GM12878 (cell line): ENCODE results near the gene ZBTB9. TPM values are rescaled to one million over a fixed set of nuclear protein-coding genes. Genes with fewer than 3 reads are reported as not detected.

Experiments
- ATAC-seq: fragments of 200-7000 bp; cut with Tn5 transposase; 3 replicates; pipeline ENCODE4 v1.9.1; 2020; ENCODE audit warnings: mild to moderate bottlenecking, moderate library complexity
- BruUV-seq: library from RNA; stranded (reverse); fragments of 400-500 nt; replicated peaks from 2 replicates; lab custom pipeline; 2021; lab: Mats Ljungman, UMichigan
- CTCF ChIA-PET: fragments of 300-600 bp; sonication (Branson Sonifier 250); formaldehyde crosslinking; extraction: SDS; loops from one replicate; lab custom pipeline; 2021; ENCODE audit warnings: inconsistent platforms; lab: Yijun Ruan, JAX
- POLR2A ChIA-PET: fragments of 350-600 bp; formaldehyde crosslinking; extraction: SDS; loops from one replicate; lab custom pipeline; 2021; ENCODE audit warnings: inconsistent platforms; lab: Charles Lee
- RAD21 ChIA-PET: fragments of 300-600 bp; sonication (Branson Sonifier 250); formaldehyde crosslinking; loops from one replicate; lab custom pipeline; 2023; ENCODE audit warnings: antibody characterized with exemption; ENCODE audit not compliant: unreplicated experiment; lab: Charles Lee
- SMC1A ChIA-PET: fragments of 300-600 bp; sonication (Branson Sonifier 250); formaldehyde crosslinking; loops from one replicate; lab custom pipeline; 2023; ENCODE audit not compliant: unreplicated experiment, uncharacterized antibody; lab: Charles Lee
- DNase-seq: peaks from one replicate; pipeline ENCODE4 v3.0.0-alpha.2; 2011; ENCODE audit warnings: low read depth, low spot score
- FAIRE-seq: peaks from 3 replicates; lab custom pipeline; 2011; peaks lifted over from hg19 to GRCh38; lab: Jason Lieb, UNC
- H2AFZ ChIP-seq: 2 replicates; pipeline ENCODE4 v1.6.0; 2011; ENCODE audit warnings: low read depth, low read length, control low read depth; ENCODE audit not compliant: control insufficient read depth
- H3K27ac ChIP-seq: 2 replicates; pipeline ENCODE4 v1.5.1; 2011; ENCODE audit warnings: control low read depth; ENCODE audit not compliant: control insufficient read depth, insufficient read depth
- H3K27me3 ChIP-seq, 2 experiments: replicated peaks in 1 of 2; 2 replicates each; pipeline versions ENCODE4 v1.6.0 to v1.6.1; 2011; ENCODE audit warnings: low read length in 1 of 2; ENCODE audit not compliant: control insufficient read depth in 2 of 2, insufficient read depth in 2 of 2
- H3K36me3 ChIP-seq, 2 experiments: 2 replicates each; pipeline ENCODE4 v1.5.1; 2011; ENCODE audit warnings: low read length in 1 of 2; ENCODE audit not compliant: control insufficient read depth in 2 of 2, insufficient read depth in 2 of 2
- H3K4me1 ChIP-seq: 2 replicates; pipeline ENCODE4 v1.6.1; 2011; ENCODE audit warnings: mild to moderate bottlenecking, low read length, moderate library complexity, mixed read lengths; ENCODE audit not compliant: control insufficient read depth, insufficient read depth
- H3K4me2 ChIP-seq: 2 replicates; pipeline ENCODE4 v1.6.0; 2011; ENCODE audit warnings: control low read depth; ENCODE audit not compliant: control insufficient read depth, insufficient read depth
- H3K4me3 ChIP-seq: fragments of 200-600 bp; sonication (generic); 2 replicates; pipeline ENCODE4 v1.5.1; 2016
- H3K79me2 ChIP-seq: 2 replicates; pipeline ENCODE4 v1.6.0; 2011; ENCODE audit warnings: low read length; ENCODE audit not compliant: control insufficient read depth, insufficient read depth
- H3K9ac ChIP-seq: 2 replicates; pipeline ENCODE4 v1.8.0; 2011; ENCODE audit warnings: low read length, control low read depth, mixed read lengths; ENCODE audit not compliant: control insufficient read depth, insufficient read depth
- H3K9me3 ChIP-seq: replicated peaks from 3 replicates; pipeline ENCODE4 v1.5.1; 2011; ENCODE audit warnings: mild to moderate bottlenecking, low read length; ENCODE audit not compliant: control insufficient read depth, insufficient read depth
- H4K20me1 ChIP-seq: 2 replicates; pipeline ENCODE4 v1.6.0; 2011; ENCODE audit not compliant: control insufficient read depth, insufficient read depth
- CHD1 ChIP-seq: IDR thresholded peaks from 2 replicates; pipeline ENCODE4 v1.6.1; 2012; ENCODE audit warnings: low read depth, low read length, improper control_type of control experiment
- FOS ChIP-seq: IDR thresholded peaks from 3 replicates; pipeline ENCODE4 v1.6.1; 2011; ENCODE audit warnings: borderline replicate concordance; ENCODE audit not compliant: insufficient read length; ENCODE audit errors: extremely low read depth
- YY1 ChIP-seq: IDR thresholded peaks from 2 replicates; pipeline ENCODE4 v1.6.1; 2011; ENCODE audit warnings: low read depth, mild to moderate bottlenecking, low read length
- WGBS: methylation state at CpG from one replicate; pipeline ENCODE4 v1.1.6; 2016; ENCODE audit warnings: low lambda C conversion rate; ENCODE audit not compliant: insufficient replicate concordance, insufficient coverage; ENCODE audit errors: missing lambda C conversion rate; 5-methylcytosine and 5-hydroxymethylcytosine counted together
- in situ Hi-C: fragments of 300-500 bp; cut with MboI; formaldehyde crosslinking; loops from 9 replicates; pipeline ENCODE4 v1.14.3; 2018; ENCODE audit warnings: mixed read lengths
- intact Hi-C: fragments of 100-400 bp; cut with micrococcal nuclease; formaldehyde crosslinking; loops from one replicate; pipeline ENCODE4 v1.14.2; 2022; ENCODE audit not compliant: unreplicated experiment
- polyA plus RNA-seq, 11 experiments: library from polyadenylated mRNA; depleted of rRNA in 4 of 11; unstranded in 6 of 11; stranded (reverse) in 5 of 11; fragments of >200 nt; fragmentation: Nextera tagmentation in 4 of 11; fragmentation: Illumina TruSeq in 1 of 11; extraction: Ambion mirVana in 4 of 11; extraction: Trizol in 1 of 11; gene quantifications; 1 replicate in 1 of 11; 2 replicates in 10 of 11; pipeline versions ENCODE4 v1.2.1 to v1.2.3, GENCODE V29; 2011 to 2016; ENCODE audit warnings: inconsistent platforms in 2 of 11, missing spikeins in 2 of 11, low read depth in 1 of 11
- total RNA-seq, 4 experiments: library from RNA; depleted of rRNA in 3 of 4; stranded (reverse); fragments of >200 nt in 3 of 4; fragmentation: Illumina TruSeq in 1 of 4; extraction: Trizol in 1 of 4; gene quantifications; 2 replicates each; pipeline versions ENCODE4 v1.2.1 to v1.2.3, GENCODE V29; 2013 to 2021
- TF ChIP-seq, protein P1 (sequence below): fragments of 450-650 bp; formaldehyde crosslinking; IDR thresholded peaks from 2 replicates; pipeline ENCODE4 v1.5.0; 2022; ENCODE audit warnings: mild to moderate bottlenecking, missing genetic modification characterization

The ZBTB9 gene
- total and polyA plus RNA-seq, 10 of the 15 experiments (the other 5 are each of a cell fraction or from before 2014, with no cell fraction given), result 1.5 to 12.7 (median 6.9) TPM

DNA sequence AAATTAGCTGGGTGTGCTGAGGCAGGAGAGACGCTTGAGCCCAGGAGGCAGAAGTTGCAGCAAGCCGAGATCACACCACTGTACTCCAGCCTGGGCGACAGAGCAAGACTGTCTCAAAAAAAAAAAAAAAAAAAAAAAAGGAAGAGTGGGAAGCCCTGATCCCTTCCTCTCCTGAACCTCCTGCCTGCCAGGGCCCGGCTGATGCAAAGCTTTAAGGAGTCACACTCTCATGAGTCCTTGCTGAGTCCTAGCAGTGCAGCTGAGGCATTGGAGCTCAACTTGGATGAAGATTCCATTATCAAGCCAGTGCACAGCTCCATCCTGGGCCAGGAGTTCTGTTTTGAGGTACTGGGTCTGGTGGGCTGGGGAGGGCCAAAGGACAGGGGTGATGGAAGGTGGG lies 19.4 kb upstream of the ZBTB9 start (continued):
- TF ChIP-seq, protein P1, sequence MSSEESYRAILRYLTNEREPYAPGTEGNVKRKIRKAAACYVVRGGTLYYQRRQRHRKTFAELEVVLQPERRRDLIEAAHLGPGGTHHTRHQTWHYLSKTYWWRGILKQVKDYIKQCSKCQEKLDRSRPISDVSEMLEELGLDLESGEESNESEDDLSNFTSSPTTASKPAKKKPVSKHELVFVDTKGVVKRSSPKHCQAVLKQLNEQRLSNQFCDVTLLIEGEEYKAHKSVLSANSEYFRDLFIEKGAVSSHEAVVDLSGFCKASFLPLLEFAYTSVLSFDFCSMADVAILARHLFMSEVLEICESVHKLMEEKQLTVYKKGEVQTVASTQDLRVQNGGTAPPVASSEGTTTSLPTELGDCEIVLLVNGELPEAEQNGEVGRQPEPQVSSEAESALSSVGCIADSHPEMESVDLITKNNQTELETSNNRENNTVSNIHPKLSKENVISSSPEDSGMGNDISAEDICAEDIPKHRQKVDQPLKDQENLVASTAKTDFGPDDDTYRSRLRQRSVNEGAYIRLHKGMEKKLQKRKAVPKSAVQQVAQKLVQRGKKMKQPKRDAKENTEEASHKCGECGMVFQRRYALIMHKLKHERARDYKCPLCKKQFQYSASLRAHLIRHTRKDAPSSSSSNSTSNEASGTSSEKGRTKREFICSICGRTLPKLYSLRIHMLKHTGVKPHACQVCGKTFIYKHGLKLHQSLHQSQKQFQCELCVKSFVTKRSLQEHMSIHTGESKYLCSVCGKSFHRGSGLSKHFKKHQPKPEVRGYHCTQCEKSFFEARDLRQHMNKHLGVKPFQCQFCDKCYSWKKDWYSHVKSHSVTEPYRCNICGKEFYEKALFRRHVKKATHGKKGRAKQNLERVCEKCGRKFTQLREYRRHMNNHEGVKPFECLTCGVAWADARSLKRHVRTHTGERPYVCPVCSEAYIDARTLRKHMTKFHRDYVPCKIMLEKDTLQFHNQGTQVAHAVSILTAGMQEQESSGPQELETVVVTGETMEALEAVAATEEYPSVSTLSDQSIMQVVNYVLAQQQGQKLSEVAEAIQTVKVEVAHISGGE (CRISPR knock-in tag), result no peak
- TF ChIP-seq CHD1, result no peak

DNA sequence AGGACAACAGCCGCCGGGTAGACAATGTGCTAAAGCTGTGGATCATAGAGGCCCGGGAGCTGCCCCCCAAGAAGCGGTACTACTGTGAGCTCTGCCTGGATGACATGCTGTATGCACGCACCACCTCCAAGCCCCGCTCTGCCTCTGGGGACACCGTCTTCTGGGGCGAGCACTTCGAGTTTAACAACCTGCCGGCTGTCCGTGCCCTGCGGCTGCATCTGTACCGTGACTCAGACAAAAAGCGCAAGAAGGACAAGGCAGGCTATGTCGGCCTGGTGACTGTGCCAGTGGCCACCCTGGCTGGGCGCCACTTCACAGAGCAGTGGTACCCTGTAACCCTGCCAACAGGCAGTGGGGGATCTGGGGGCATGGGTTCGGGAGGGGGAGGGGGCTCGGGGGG lies 16.7 kb upstream of the ZBTB9 start:
- ChIA-PET SMC1A (interaction anchor here (1.0 kb wide), 1 partner anchor 19 kb away, joined by 3 read pairs; no protein-coding TSS in a partner anchor), CTCF (no interaction called here)
- in situ Hi-C loops, result no loop called here
- Histone ChIP-seq H3K27ac (no peak overlapping the region), H3K36me3 (peaks cover 0 to 3% of the 10 kb centered on the region in 2 experiments; a peak in 3 of 4 replicates), H2AFZ (no peak overlapping the region), H4K20me1 (no peaks in the 10 kb centered on the region), H3K9me3 (no peaks in the 10 kb centered on the region)
- DNase-seq (no peak), FAIRE-seq (no peak)
- BruUV-seq, result no TSS peak
- TF ChIP-seq FOS, result no peak
- no peak for TF ChIP-seq YY1
- TF ChIP-seq, all 136 proteins: peak for 0
- Histone ChIP-seq H3K27me3 (no peaks in the 10 kb centered on the region), H3K4me2 (no peak overlapping the region), H3K4me3 (no peak overlapping the region), H3K9ac (no peak overlapping the region), H3K79me2 (no peaks in the 10 kb centered on the region; the same call in 1 of the 2 replicates), H3K4me1 (peaks cover 1% of the 10 kb centered on the region)
- WGBS, result 91% methylated on average over 15 of the region's 18 CpGs
- intact Hi-C loops, result no loop called here
- ChIA-PET POLR2A (no interaction called here), RAD21 (no interaction called here)
- ATAC-seq, result no peak
